Measurements from ENCODE around the gene RPS6KA1.
"Not testable (repeated sequence)": the region's sequence is repeated elsewhere in the genome, so short reads cannot be mapped to it uniquely, and the experiment has no call there.

Gene RPS6KA1

DNA sequence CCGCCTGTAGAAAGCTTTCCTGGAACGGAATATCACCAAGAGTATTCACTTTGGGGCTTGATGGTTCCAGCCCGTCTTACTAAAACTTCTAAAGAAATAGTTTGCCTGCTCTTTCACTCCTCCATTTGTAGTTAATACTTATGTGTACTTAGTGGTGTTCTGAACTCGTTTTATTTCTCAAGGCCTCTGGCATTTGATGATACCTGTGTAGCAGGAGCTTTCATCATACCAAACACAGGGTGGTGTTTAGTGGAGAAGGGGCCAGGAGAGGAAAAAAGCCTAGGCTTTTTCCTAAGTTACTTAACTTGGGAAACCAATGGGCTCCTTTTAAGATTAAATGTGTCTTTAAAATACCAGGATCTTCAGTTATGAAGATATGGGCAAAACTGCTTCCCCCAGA, 74.3 kb downstream of the RPS6KA1 start:
- no peak for DNase-seq

DNA sequence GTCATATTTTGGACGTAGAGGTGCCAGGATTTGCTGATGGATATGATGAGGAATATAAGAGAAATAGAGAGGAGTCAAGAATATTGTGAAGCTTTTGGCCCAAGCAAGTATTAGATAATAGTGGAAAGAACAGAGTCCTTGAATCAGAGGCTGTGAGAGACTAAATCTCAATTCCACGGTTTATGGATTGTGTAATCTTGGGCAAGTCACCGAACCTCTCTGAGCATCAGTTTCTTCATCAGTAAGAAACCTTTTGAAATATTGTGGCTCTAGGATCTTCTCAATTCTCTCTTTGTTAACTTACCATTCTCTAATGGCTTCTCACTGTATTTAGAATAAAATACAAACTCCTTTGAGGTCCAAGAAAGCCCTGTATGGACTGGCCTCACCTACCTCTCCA, 77.6 kb downstream of the RPS6KA1 start:
- no peak for DNase-seq

DNA sequence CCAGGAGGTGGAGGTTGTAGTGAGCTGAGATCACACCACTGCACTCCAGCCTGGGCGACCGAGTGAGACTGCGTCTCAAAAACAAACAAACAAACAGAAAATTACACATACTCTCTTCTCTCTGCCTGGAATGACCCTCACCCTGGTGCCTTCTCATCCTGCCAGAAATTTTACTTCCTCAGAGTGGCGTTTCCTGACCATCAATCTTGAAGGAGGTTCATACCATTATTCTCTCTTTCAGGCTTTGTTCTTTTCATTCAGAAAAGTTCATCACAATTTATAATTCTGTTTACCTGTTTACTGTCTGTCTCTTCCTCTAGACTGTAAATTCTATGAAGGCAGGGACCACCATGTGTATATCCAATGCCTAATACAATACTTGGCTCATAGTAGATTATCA, 79.3 kb downstream of the RPS6KA1 start:
- no peak for DNase-seq

DNA sequence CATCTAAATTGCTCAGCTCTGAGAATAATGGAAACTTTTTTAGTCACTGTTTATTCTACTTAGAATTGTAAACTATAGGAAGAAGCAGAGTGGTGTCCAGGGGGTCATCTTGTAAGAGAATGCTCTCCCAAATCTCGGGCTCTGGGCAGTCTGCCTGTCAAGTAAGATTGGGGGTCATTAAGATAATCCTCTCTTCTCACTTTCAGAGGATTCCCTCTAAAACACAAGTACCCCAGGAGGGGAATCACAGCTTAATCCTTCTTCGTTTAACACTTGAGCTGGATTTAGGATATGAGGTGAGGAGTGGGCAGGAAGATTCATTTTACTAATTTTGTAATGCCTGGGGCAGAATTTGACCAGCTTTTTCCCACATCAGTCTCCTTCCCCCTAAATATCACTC, 81.2 kb downstream of the RPS6KA1 start:
- no peak for DNase-seq

DNA sequence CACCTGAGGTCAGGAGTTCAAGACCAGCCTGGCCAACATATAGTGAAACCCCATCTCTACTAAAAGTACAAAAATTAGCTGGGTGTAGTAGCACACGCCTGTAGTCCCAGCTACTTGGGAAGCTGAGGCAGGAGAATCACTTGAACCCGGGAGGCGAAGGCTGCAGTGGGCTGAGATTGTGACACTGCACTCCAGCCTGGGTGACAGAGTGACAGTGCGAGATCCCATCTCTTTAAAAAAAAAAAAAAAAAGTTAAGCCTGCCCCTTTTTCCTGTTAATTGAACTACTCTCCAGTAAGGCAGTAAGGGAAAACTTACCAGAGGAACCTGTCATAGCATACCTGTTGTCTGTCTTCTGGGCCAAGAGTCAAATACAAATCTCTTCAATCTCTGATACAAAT, 83.1 kb downstream of the RPS6KA1 start:
- DNase-seq: not testable (repeated sequence)

DNA sequence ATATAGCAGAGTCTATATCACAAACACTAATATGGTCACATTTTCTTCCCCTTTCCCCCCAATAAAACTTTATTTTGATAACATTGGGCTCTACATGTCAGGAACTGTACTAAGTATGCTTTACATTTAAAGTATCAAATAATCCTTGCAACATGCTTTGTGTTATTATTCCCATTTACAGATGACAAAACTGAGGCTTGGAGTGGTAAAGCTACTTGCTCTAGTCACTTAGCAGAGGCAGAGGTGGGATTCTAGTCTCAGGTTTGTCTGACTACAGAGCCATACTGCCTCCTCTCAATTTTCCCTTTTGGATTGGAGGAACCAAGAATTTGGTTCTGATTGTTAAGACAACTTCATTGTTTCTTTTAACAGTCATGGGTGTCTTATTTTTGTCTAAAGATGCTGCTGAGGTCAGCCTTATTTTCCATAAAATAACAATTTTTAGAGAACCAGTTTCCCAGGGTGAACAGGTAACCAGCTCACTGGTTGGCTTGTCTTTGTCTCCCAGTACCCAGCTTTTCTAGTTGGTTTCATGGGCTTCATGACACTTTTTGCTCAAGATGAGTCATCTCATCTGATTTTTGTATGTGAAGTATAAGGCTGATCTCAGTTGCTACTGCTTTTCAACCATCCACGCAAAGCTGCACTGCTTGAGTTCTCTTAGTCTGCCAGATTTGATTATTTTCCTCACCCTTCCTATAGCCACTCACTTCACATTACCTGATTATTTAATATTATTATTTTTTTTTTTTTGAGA, 85.3 kb downstream of the RPS6KA1 start:
- no peak for DNase-seq

DNA sequence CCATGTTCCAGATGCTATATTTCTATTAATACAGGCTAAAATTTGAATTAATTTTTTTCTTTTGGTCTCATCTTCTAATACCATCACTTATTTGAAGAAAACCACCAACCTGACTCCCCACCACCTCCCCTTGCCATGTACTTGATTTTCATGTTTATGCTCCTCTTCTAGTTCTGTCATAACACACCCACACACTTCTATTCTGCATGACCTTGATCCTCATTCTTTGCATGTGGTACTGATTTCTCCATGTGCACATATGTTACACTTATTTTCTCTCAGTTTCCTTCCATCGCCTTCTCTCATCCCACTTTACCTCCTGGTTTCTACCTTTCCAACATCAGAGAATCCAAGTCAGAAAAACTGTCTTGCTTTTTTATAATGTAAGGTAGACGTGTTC, 87.3 kb downstream of the RPS6KA1 start:
- no peak for DNase-seq

DNA sequence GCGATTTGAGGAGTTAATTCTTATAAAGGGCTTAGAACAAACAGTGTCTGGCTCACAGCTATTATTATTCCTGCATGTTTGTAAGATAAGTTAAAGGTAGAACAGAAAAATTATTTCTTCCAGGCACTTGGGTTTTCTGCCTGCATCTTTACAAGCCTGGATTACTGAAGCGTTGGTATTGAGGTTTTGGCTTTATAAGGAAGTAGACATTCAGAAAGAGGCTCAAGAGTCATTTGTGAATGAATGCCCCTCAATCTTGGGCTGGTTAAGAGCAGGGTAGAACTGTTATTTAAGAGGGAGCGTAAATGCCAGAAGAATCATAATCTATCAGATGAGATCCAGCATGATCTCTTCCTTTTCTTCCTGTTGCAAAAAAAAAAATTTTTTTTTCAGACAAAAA, 89.0 kb downstream of the RPS6KA1 start:
- DNase-seq: peak; percentile 9
